Activated CD8-positive, alpha-beta memory T cell treated with anti-CD3 and anti-CD28 coated beads, Interleukin-2, amount 50 U/mL, for 24 hours (primary cell): ENCODE results near the gene ZNF79.

ENCODE experiments used
- DNase-seq: peaks from one replicate; pipeline ENCODE4 v3.0.0-alpha.2; 2020; ENCODE audit errors: extremely low read depth

The ZNF79 gene

DNA sequence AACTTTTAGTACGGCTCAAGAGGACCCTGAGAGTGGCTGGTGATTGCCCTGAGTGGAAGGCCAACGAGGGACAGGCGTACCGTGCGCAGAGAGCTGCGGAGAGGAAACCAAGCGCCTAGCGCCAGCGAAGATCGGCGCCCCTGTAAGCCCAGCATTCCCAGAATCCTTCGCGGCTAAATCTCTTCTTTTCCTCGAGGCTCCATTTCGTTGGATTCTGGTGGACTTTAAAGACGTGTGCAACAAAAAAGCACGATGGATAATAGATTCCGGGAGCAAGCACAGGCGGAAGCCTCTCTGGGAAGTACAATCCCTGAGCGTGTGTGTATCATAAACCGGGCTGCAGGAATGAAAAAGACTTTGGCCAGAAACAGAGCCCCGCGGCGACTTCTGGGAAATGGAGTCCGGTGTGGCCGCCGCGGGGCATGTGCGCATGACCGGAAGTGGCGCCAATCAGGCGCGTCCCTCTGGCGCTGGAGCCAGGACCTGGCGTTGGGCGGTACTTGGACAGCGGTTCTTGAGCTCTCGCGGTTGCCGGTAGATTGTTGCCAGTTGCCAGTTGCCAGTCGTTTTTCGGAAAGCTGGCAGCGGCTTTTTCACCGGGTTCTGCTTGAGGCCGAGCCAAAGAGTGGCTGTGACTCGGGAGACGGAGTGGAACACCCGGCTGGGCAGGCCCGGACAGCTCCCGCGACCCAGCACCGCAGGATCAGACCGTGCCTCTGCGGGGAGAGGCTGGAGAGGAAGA is at the start of gene ZNF79:
Gene ZNF79, plus strand, starts transcription at position 449 of the 742 bp plus-strand sequence. CDS start 406 bp downstream, outside the sequence.
- DNase-seq = peak; percentile 89

- no peak for DNase-seq
Observed at GRCh38 chr9:127380479-127380878, 43.7 kb upstream of the ZNF79 start.

GRCh38 chr9:127382541-127382940 is 41.6 kb upstream of the ZNF79 start:
- no peak for DNase-seq

DNA sequence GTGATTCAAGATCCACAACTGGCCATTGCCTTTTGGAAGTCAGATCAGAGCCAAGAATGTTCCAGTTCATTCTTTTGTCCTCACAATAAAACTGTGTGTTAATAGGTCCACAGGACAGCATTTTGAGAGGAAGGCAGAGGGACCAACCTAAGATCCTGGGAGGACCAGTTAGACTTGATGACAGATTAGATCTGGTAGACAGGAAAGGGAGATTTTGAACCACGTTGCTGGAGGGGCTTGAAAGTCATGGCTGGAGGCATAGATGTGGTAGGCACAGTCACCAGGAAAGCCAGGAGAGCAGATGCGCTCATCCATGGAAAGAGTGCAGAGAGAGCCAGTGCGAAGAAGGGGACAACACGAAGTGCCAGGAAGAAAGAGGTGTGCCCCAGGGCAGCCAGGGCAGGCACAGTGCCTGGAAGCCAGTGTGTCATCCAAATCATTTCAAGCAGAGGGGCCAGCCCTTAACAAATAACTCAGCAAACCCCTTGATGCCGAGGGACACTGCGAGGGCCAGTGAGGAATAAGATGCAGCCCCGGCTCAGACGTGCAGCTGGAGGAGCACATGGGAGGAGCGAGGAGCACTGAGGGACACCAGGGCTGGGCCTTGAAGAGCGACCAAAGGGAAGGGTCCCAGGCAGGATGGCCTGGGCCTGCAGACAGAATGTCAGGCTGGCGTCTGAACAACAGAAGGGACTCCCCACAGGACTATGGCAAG is 40.0 kb upstream of the ZNF79 start:
- no peak for DNase-seq

- DNase-seq = no peak
Observed at GRCh38 chr9:127384901-127385300, 39.3 kb upstream of the ZNF79 start.

GRCh38 chr9:127386249-127386648 is 37.9 kb upstream of the ZNF79 start:
- DNase-seq = no peak

- no peak for DNase-seq
Observed at GRCh38 chr9:127386981-127387380, 37.2 kb upstream of the ZNF79 start.

GRCh38 chr9:127388037-127388855 is 35.9 kb upstream of the ZNF79 start:
- peak; percentile 61 for DNase-seq

GRCh38 chr9:127388856-127389238 is 35.3 kb upstream of the ZNF79 start:
- no peak for DNase-seq

GRCh38 chr9:127389381-127390247 is 34.6 kb upstream of the ZNF79 start:
- DNase-seq = no peak

DNA sequence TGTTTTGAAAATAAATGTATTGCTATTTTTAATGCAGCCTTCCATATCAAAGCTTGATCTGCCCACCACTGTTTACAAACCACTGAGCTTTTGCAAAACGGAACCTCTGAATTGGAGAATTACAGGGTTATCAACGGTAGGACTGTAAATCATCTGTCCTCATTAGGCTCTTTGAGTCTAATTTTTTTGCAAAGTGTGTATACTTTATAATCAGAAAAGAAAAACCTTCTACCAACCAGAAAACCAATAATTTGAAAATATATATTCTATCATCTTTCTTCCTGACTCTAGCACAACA is 34.0 kb upstream of the ZNF79 start:
- no peak for DNase-seq

DNA sequence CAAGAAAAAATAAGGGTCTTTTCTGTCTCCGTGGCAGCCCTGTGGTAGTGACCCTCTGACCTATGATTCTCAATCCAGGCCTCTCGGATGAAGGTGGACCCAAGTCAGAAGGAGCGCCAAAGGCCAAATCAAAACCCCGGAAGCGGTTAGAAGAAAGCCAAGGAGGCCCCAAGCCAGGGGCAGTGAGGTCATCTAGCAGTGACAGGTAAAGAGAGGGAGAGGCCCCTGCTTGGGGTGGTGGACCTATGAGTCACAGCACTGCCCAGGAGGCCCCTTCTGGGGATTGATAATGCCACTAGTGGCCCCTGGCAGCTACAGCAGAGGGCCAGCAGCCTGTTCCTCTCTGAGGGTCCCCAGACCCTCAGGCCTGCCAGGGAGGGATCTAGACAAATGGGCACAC is 33.6 kb upstream of the ZNF79 start:
- no peak for DNase-seq

DNA sequence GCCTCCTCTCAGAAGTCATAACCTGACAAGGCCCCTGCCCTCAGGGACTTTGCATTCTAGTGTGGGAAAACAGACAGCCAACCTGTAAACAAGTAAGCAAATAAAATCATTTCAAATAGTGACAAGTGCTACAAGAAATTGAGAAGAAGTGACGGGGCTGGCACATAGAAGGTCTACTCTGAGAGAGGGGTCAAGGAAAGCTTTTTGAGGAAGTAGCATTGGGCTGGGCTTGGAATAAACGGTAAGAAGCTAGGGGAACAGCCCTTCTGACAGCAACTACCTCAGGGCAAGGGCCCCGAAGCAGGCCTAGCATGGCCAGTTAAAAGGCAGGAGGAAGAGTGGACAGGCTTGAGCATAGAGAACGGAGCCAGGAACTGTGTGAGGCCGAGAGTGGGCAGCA is 32.0 kb upstream of the ZNF79 start:
- DNase-seq = no peak

DNA sequence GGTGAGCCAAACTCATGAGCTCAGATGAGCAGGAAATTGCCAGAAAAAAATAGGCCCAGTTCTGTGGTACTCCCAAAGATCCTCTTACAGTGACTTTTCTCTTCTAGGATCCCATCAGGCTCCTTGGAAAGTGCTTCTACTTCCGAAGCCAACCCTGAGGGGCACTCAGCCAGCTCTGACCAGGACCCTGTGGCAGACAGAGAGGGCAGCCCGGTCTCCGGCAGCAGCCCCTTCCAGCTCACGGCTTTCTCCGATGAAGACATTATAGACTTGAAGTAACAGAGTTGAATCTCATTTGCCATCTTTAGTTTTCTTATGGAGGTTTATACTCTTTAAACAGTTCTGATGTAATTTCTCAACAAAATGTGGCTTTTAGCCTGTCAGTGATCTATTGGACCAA is 31.2 kb upstream of the ZNF79 start:
- no peak for DNase-seq

- no peak for DNase-seq
Observed at GRCh38 chr9:127393645-127394044, 30.5 kb upstream of the ZNF79 start.

- no peak for DNase-seq
Observed at GRCh38 chr9:127395497-127396252, 28.5 kb upstream of the ZNF79 start.

GRCh38 chr9:127396253-127396807 is 27.9 kb upstream of the ZNF79 start:
- DNase-seq = no peak

DNA sequence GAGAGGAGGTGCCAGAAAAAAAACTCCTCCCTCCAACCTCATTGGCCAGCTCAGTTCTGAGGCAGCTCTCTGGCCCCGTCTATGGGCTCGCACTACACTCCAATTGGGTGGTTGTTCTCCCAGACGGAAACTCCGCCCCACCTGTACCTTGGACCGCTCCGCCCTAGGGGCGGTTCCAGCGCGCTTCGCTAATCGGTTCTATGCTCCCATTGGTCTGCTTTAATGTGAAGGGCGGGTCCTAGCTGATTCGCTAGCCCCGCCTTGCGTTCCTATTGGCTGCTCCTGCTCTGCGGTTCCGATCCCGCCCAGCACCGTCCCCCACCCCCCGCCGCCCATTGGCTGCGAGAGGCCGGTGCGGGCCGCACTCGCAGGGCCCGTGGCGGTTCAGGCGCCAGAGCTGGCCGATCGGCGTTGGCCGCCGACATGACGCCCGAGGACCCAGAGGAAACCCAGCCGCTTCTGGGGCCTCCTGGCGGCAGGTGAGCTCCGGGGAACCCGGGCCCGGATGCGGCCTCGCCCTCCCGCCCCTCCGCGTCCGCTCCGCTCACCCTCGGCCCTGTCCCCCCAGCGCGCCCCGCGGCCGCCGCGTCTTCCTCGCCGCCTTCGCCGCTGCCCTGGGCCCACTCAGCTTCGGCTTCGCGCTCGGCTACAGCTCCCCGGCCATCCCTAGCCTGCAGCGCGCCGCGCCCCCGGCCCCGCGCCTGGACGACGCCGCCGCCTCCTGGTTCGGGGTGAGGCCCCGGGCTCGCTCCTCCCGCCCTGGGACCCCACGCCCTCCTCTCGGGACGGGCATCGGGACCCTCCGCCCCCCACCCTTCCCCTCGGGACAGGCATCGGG is 27.2 kb upstream of the ZNF79 start, which contains the start of gene SLC2A8:
Gene SLC2A8, plus strand, starts transcription at position 362 of the 838 bp plus-strand sequence. Its CDS starts 62 bp downstream, at position 424.
- DNase-seq = peak; percentile 81

DNA sequence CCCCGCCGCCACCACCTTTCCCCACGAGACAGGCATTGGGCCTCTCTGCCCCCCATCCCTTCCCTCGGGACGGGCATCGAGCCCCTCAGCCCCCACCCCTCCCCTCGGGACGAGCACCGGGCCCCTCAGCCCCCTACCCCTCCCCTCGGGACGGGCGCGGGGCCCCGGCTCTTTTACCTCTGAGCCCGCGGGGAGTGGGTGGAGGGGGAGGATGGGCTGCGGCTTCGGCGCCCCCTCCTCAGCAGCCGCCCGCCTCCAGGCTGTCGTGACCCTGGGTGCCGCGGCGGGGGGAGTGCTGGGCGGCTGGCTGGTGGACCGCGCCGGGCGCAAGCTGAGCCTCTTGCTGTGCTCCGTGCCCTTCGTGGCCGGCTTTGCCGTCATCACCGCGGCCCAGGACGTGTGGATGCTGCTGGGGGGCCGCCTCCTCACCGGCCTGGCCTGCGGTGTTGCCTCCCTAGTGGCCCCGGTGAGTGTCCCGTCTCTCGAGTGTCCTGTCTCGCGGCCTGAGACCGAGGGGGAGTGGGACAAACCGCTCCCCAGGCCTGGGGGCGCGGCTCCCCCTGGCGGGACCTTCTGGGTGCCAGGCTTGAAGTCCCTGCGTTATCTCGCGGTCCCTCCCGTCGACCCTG is 26.4 kb upstream of the ZNF79 start:
- no peak for DNase-seq
